AG04450 (cell line): ENCODE data around the gene ENTR1. TPM values are rescaled to one million over a fixed set of nuclear protein-coding genes. Genes with fewer than 3 reads are reported as not detected.

ENCODE experiments used
- CTCF ChIA-PET: fragments of 300-600, 350-600 bp; formaldehyde crosslinking; extraction: SDS; loops from one replicate; lab custom pipeline; 2022; ENCODE audit warnings: antibody characterized with exemption, inconsistent platforms; lab: Charles Lee
- POLR2A ChIA-PET: fragments of 350-600 bp; formaldehyde crosslinking; extraction: SDS; loops from one replicate; lab custom pipeline; 2021; ENCODE audit warnings: antibody characterized with exemption, inconsistent platforms; lab: Yijun Ruan, JAX
- DNase-seq: peaks from one replicate; pipeline ENCODE4 v3.0.0-alpha.2; 2011; ENCODE audit warnings: low read depth, low spot score
- H3K27ac ChIP-seq: one replicate; pipeline ENCODE4 v1.5.1; 2012; ENCODE audit warnings: low read depth, low read length, control low read depth
- H3K27me3 ChIP-seq: one replicate; pipeline ENCODE4 v1.6.0; 2012; ENCODE audit warnings: low read length; ENCODE audit not compliant: control insufficient read depth, insufficient read depth
- H3K4me3 ChIP-seq: 2 replicates; pipeline ENCODE4 v1.5.1; 2011; ENCODE audit warnings: mild to moderate bottlenecking, low read depth, low read length, control low read depth
- H3K9me3 ChIP-seq: 2 replicates; pipeline ENCODE4 v1.5.1; 2012; ENCODE audit warnings: low read length; ENCODE audit not compliant: control insufficient read depth, insufficient read depth
- CTCF ChIP-seq: IDR thresholded peaks from 2 replicates; pipeline ENCODE4 v1.5.1; 2011; ENCODE audit warnings: low read depth, low read length, control low read depth, inconsistent platforms
- polyA plus RNA-seq: library from polyadenylated mRNA; depleted of rRNA; stranded (reverse); fragments of >200 nt; gene quantifications from 2 replicates; pipeline ENCODE4 v1.2.3, GENCODE V29; 2011

ENTR1 gene
- polyA plus RNA-seq, 1 experiment: 31.5 TPM

GRCh38 chr9:136373300-136374182 is 36.9 kb downstream of the ENTR1 start, which contains the start of gene CARD9:
Gene CARD9, minus strand, starts transcription at chr9:136373669. Its CDS starts 1,591 bp downstream, at chr9:136372078.
- no peak for DNase-seq
- Histone ChIP-seq H3K27ac (peak within 1 kb of the TSS; percentile 89), H3K4me3 (no peak within 1 kb of the TSS), H3K9me3 (peaks cover 12% of the 10 kb centered on the region; the same call in 1 of the 2 replicates), H3K27me3 (no peaks in the 10 kb centered on the region)
- POLR2A ChIA-PET: interaction anchor here (1.0 to 1.6 kb wide), 2 partner anchors 11 to 46 kb away, joined by 3 to 22 read pairs; partner anchors contain the start of genes DNLZ and GPSM1
- CTCF ChIA-PET: interaction anchor here (1.5 to 1.8 kb wide), 2 partner anchors 10 to 61 kb away, joined by 8 to 9 read pairs; partner anchors contain the start of gene DNLZ
- TF ChIP-seq CTCF: no peak

DNA sequence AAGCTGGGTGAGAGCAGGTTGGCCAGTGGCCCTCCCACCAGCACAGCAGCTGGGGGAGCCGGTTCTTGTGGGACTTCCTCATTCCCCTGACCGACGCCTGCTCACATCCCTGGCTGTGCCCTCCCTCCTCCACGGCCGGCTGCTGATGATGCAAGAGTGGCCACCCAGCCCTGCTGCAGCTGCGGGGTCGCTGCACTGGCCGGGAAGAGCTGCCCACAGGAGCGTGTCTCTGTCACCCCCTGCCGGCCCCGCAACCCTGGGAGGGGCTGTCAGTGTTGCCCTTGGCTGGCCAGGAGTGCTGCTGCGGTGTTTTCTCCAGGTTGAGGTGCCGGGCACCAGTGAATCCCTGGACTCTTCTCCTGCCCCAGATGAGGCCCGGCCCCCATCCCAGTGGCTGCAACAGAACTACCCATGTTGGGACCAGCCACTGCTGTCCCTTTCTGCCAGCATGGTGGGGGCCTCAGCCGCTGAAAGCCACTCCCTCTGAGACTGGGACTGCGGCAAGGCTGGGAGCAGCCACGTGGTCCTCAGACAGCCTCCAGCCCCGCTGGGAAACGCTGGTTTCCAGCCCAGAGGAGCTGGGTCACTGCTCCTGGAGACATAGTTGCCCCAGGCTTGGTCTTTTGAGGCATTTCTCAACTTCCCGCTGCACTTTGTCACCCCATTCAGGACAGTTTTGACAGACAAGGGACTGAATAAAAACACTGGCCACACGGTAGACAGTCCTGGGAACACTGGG is 37.7 kb downstream of the ENTR1 start:
- DNase-seq: peak; percentile 75
- Histone ChIP-seq H3K27ac (peak overlapping the region; percentile 89), H3K27me3 (no peaks in the 10 kb centered on the region), H3K9me3 (peaks cover 12% of the 10 kb centered on the region; the same call in 1 of the 2 replicates), H3K4me3 (no peak overlapping the region)
- CTCF ChIA-PET: interaction anchor here (1.5 to 1.8 kb wide), 2 partner anchors 10 to 60 kb away, joined by 8 to 9 read pairs; partner anchors contain the start of gene DNLZ
- POLR2A ChIA-PET: interaction anchor here (1.0 to 1.6 kb wide), 2 partner anchors 10 to 46 kb away, joined by 3 to 22 read pairs; partner anchors contain the start of genes DNLZ and GPSM1
- TF ChIP-seq CTCF: peak; percentile 43

DNA sequence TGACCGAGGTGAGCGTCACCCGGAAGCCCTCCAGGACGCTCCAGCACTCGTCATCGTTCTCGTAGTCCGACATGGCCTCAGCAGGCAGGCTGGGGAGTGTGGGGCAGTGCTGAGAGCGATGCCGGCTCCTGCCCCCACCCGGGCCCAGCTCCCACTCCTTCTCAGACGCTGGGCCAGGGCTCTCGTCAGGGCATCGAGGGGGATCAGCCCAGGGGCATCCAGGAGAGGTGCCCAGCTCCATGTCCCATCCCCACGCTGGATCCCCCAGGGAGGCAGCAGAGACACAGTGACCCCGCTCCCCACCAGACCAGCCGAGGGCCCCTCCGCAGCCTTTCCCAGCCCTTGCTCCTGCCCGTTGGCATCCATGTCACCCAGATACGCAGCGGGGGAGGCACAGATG is 38.4 kb downstream of the ENTR1 start:
- peaks cover 12% of the 10 kb centered on the region; the same call in 1 of the 2 replicates for H3K9me3 ChIP-seq
- ChIA-PET POLR2A (interaction anchor here (1.2 to 1.6 kb wide), 2 partner anchors 9 to 10 kb away, joined by 4 to 22 read pairs; partner anchors contain the start of gene DNLZ), CTCF (interaction anchor here (1.5 to 1.8 kb wide), 2 partner anchors 9 to 60 kb away, joined by 8 to 9 read pairs; partner anchors contain the start of gene DNLZ)
- H3K27me3 ChIP-seq: no peaks in the 10 kb centered on the region
- H3K4me3 ChIP-seq: no peak overlapping the region
- H3K27ac ChIP-seq: peak overlapping the region; percentile 89
- no peak for DNase-seq
- TF ChIP-seq CTCF: no peak

GRCh38 chr9:136371533-136371880 is 38.9 kb downstream of the ENTR1 start:
- CTCF ChIA-PET: interaction anchor here (1.8 kb wide), 1 partner anchor 8 kb away, joined by 9 read pairs; the partner anchor contains the start of gene DNLZ
- TF ChIP-seq CTCF: no peak
- POLR2A ChIA-PET: interaction anchor here (1.2 kb wide), 1 partner anchor 9 kb away, joined by 4 read pairs; no protein-coding TSS in a partner anchor
- no peak for DNase-seq
- Histone ChIP-seq H3K9me3 (peaks cover 12% of the 10 kb centered on the region; the same call in 1 of the 2 replicates), H3K27ac (no peak overlapping the region), H3K27me3 (no peaks in the 10 kb centered on the region), H3K4me3 (no peak overlapping the region)
